Activated CD4-positive, alpha-beta T cell treated with anti-CD3 and anti-CD28 coated beads, Interleukin-2, Interleukin-6, amounts not matched to agents 100 ng/mL and 50 ng/mL, durations not matched to agents 16 hours and 8 hours (primary cell): ENCODE data around the gene CAPN11.
"Not testable (repeated sequence)": the region's sequence is repeated elsewhere in the genome, so short reads cannot be mapped to it uniquely, and the experiment has no call there.

ENCODE experiments used
- DNase-seq: peaks from one replicate; pipeline ENCODE4 v3.0.0-alpha.2; 2020

CAPN11 gene

DNA sequence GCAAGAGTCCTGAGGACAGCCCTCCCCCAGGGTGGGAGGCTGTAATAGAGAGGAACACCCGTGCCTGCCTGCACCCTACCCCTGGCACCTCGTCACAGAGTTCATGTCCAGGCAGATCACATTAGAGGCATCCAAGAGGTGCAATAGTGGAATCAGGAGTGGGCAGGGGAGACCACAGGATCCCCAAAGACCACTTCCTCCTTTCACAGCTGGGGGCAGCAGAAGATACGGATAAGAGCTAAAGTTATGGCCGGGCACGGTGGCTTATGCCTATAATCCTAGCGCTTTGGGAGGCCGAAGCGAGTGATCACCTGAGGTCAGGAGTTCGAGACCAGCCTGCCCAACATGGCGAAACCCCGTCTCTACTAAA, 1.5 kb upstream of the CAPN11 start:
- no peak for DNase-seq

GRCh38 chr6:44161997-44162338, 3.3 kb downstream of the CAPN11 start:
- no peak for DNase-seq

DNA sequence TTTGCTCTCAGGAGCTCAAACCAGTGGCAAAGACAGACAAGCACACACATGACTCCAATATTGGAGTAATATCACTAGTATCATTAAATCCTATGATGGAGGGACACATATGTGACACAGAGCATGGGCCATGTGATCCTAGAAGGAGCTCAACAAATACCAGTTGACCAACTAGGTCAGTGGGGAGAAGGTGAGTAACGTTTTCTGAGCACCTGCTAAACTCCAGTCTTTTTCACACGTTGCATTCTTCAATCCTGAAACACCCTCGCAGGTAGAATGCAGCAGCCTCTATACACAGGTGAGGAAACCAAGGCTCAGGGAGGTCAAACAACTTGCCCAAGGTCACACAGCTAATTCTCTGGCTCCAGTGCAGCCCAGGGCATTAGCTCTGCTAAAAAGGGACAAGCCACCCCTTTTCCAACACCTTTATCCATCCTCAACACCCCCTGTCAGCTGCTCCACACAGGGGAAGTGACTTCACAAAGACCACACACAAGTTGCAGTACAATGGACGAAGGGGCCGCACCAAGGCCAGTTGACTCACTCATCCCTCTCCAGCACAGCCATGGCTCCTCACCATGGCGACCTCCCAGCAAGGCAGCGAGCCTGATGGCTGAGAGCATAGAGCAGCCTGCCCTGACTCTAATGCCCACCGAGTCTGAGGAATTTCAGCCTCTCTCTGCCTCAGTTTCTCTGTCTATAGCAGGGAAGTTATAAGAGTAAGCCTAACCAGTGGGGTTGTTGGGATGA, 4.4 kb downstream of the CAPN11 start:
- DNase-seq: no peak

DNA sequence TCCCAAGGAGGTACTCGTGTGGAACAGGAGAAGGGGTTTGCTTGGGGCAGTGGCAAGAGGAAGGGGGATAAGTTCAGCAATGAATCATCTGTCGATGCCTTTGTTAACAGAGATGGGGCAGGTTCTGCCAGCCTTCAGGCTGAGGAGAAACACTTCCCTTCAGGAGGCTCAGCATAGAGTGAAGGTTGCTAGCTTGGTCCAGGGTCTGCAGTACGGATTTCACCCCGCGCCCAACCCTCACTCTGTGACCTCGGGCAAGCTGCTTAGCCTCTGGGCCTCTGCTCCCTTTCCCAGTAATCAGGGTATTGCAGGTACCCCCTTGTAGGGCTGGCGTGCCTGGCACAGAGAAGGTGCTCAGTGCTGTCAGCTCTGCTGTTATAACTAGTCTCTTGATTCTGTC, 7.5 kb downstream of the CAPN11 start:
- no peak for DNase-seq

- DNase-seq: no peak
Observed at GRCh38 chr6:44166591-44167184, 8.1 kb downstream of the CAPN11 start.

DNA sequence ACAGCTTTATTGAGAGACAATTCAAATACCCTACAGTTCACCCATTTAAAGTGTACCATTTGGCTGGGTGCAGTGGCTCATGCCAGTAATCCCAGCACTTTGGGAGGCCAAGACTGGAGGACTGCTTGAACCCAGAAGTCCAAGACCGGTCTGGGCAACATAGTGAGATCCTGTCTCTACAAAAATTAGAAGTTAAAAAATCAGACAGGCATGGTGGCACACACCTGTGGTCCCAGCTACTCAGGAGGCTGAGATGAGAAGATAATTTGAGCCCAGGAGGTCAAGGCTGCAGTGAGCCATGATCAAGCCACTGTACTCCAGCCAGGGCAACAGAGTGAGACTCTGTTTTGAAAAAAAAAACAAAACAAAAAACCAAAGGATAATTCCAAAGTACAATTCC, 8.9 kb downstream of the CAPN11 start:
- DNase-seq: no peak

DNA sequence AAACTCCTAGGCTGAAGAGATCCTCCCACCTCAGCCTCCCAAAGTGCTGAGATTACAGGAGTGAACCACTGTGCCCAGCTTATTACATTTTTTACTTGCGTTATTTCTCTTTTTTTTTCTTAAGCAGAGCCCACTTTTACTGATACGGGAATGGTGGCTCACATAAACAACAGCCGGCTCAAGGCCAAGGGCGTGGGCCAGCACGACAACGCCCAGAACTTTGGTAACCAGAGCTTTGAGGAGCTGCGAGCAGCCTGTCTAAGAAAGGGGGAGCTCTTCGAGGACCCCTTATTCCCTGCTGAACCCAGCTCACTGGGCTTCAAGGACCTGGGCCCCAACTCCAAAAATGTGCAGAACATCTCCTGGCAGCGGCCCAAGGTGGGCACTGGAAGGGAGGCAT, 10.5 kb downstream of the CAPN11 start:
- DNase-seq: no peak

- DNase-seq: no peak
Observed at GRCh38 chr6:44169886-44170570, 11.4 kb downstream of the CAPN11 start.

DNA sequence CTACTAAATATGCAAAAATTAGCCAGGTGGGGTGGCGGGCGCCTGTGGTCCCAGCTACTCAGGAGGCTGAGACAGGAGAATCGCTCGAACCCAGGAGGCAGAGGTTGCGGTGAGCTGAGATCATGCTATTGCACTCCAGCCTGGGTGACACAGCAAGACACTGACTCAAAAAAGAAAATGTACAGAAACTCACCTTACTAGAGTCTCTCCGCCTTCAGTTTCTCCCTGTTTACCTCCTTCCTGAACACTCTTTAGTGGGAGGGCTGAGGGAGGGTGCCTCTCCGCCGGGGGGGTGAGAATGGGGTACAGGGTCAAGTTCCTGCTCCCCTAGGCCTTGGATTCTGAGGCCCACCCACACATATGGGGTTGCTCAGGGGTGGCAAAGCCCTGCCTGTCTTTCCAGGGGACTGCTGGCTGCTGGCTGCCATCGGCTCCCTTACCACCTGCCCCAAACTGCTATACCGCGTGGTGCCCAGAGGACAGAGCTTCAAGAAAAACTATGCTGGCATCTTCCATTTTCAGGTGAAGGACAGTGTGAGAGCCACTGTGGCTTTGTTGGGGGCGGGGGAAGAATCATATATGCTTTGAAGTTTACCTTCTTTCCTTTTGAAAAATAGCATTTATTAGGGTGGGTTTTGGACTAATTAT, 13.4 kb downstream of the CAPN11 start:
- DNase-seq: no peak

DNA sequence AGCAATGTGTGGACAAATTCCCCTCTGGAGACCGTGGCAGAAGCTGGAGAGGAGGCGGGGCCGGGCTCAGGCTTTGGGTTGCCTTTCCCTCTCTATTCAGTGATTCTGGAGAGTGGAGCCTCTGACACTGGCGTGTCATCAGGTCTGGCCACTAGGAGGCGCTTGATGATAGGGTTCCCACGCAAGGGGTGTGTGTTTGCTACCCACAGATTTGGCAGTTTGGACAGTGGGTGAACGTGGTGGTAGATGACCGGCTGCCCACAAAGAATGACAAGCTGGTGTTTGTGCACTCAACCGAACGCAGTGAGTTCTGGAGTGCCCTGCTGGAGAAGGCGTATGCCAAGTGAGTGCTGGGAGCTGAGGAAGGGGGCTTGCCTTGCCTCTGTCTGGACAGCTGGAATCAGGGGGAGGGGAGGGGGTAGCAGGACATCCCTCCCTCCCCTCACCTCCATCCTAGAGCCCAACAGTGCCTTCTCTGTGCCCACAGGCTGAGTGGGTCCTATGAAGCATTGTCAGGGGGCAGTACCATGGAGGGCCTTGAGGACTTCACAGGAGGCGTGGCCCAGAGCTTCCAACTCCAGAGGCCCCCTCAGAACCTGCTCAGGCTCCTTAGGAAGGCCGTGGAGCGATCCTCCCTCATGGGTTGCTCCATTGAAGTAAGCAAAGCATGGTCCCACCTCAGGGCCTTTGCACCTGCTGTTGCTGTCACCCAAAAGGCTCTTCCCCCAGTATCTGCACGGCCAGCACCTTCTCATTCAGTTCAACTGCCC, 14.3 kb downstream of the CAPN11 start:
- peak; percentile 84 for DNase-seq

- no peak for DNase-seq
Observed at GRCh38 chr6:44176130-44176761, 17.6 kb downstream of the CAPN11 start.

DNA sequence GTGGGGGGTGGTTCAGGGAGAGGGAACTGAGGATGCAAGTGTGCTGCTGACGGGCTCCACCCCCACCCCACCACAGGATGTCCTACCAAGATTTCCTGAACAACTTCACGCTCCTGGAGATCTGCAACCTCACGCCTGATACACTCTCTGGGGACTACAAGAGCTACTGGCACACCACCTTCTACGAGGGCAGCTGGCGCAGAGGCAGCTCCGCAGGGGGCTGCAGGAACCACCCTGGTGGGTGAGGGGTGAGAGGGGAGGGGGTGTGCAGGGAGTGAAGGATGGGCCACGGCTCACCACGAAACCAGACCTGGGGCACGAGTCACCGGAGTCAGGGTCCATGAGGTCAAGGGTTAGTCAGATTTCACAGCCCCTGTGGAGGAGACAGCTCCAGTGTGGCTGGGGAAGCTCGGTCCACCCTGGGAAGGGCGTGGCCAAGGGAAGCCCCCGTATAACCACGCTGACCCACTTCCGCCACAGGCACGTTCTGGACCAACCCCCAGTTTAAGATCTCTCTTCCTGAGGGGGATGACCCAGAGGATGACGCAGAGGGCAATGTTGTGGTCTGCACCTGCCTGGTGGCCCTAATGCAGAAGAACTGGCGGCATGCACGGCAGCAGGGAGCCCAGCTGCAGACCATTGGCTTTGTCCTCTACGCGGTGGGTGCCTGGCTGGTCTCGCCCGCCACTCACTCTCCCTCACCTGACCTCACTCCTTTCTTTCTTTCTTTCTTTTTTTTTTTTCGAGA, 18.3 kb downstream of the CAPN11 start:
- DNase-seq: peak; percentile 14

DNA sequence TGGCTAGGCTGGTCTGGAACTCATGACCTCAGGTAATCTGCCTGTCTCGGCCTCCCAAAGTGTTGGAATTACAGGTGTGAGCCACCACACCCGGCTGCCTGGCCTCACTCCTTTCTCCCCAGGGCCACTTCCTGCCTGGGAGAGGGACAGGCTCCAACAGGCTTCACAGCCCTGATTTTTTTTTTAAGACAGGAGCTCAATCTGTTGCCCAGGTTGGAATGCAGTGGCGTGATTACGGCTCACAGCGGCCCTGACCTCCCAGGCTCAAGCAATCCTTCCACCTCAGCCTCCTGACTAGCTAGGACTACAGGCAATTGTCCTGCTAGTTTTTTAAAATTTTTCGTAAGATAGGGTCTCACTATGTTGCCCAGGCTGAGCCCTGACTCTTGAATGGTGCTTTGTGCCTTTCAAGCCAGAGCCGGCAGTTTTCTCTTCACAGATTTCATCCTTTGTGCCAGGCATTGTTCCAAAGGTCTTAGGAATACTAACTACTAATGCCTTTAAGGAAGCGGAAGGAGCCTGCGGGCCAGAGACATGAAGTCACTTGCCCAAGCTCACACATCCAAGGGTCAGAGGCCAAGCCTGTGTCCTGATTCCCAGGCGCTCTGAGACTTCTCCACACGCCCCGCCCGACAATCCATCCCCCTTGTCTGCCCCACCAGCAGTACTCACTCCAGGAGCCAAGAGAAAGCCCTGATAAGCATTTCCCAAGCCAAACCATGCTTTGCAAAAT, 19.2 kb downstream of the CAPN11 start:
- no peak for DNase-seq

GRCh38 chr6:44178424-44179071, 19.9 kb downstream of the CAPN11 start:
- no peak for DNase-seq

GRCh38 chr6:44179072-44179536, 20.5 kb downstream of the CAPN11 start:
- DNase-seq: no peak

DNA sequence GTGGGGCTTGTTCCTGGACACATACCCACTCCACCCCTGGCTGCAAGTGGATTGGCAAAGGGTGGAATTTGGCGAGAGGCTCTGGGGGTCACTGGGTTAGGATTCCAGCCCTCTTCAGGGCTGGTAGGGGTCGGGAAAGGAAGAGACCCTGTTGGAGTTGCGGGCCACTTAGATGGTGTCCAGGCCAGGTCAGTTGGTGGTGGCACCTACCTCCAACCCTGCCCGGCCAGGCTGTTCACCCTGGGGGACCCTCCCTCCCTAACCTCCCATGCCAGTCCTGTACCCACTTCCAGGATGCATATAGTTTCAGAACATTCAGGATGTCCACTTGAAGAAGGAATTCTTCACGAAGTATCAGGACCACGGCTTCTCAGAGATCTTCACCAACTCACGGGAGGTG, 21.0 kb downstream of the CAPN11 start:
- no peak for DNase-seq

GRCh38 chr6:44180406-44180805, 21.8 kb downstream of the CAPN11 start:
- DNase-seq: no peak

DNA sequence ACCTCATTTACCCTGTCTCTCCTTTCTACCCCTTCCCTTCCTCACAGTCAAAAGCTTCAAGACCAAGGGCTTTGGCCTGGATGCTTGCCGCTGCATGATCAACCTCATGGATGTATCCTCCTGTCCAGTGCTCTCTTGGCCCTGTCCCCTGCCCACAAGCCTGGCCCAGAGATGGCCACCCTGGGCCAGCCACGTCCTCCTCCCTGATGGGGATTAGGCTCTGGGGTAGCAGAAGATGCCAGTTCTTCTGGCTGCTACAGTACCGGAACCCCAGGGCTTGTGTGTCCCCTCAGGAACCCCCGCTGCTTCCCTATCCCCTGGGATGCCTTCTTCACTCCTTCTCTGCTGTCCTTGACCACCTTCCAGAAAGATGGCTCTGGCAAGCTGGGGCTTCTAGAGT, 22.3 kb downstream of the CAPN11 start:
- DNase-seq: no peak

- DNase-seq: not testable (repeated sequence)
Observed at GRCh38 chr6:44181784-44182183, 23.2 kb downstream of the CAPN11 start.

- DNase-seq: no peak
Observed at GRCh38 chr6:44182911-44183390, 24.3 kb downstream of the CAPN11 start.
